Measurements from ENCODE around the gene OSGEP.

Gene OSGEP

GRCh38 chr14:20435582-20436362 is 18.8 kb downstream of the OSGEP start, which contains the start of gene KLHL33:
Gene KLHL33 (minus strand): TSS chr14:20436166. CDS start chr14:20435811, 355 bp downstream.
- ChIA-PET CTCF (no interaction called here), POLR2A (interaction anchor here (0.9 to 3.8 kb wide), 2 partner anchors 20 to 26 kb away, joined by 4 to 12 read pairs; partner anchors contain the start of genes APEX1, OSGEP and PIP4P1)
- TF ChIP-seq TARDBP (IDR thresholded peaks at IDR 0.05) (no peak), FOXK2 (IDR thresholded peaks at IDR 0.05) (no peak), ARNT (IDR thresholded peaks at IDR 0.05) (no peak), SUZ12 (IDR thresholded peaks at IDR 0.05) (no peak), BHLHE40 (IDR thresholded peaks at IDR 0.05; ENCODE audit: borderline replicate concordance) (no peak), ELF4 (IDR thresholded peaks at IDR 0.05) (no peak), FOXM1 (IDR thresholded peaks at IDR 0.05; ENCODE audit: borderline replicate concordance) (no peak), SP1 (IDR thresholded peaks at IDR 0.05) (no peak), NFRKB (IDR thresholded peaks at IDR 0.05) (no peak), LEF1 (IDR thresholded peaks at IDR 0.05; ENCODE audit: borderline replicate concordance) (no peak), FOXA1 (IDR thresholded peaks at IDR 0.05) (no peak), ZNF384 (IDR thresholded peaks at IDR 0.05) (no peak), HDGF (IDR thresholded peaks at IDR 0.05; ENCODE audit: borderline replicate concordance) (no peak), L3MBTL2 (conservative IDR thresholded peaks at IDR 0.05) (no peak), CTBP1 (IDR thresholded peaks at IDR 0.05; ENCODE audit: borderline replicate concordance) (no peak), PKNOX1 (IDR thresholded peaks at IDR 0.05) (no peak)
- DNase-seq (ENCODE audit: extremely low spot score): no peak

GRCh38 chr14:20434701-20435581 is 19.7 kb downstream of the OSGEP start:
- TF ChIP-seq FOXM1 (IDR thresholded peaks at IDR 0.05; ENCODE audit: borderline replicate concordance) (no peak), CTBP1 (IDR thresholded peaks at IDR 0.05; ENCODE audit: borderline replicate concordance) (no peak), BHLHE40 (IDR thresholded peaks at IDR 0.05; ENCODE audit: borderline replicate concordance) (no peak), LEF1 (IDR thresholded peaks at IDR 0.05; ENCODE audit: borderline replicate concordance) (no peak), TARDBP (IDR thresholded peaks at IDR 0.05) (no peak), ZNF384 (IDR thresholded peaks at IDR 0.05) (no peak), HDGF (IDR thresholded peaks at IDR 0.05; ENCODE audit: borderline replicate concordance) (no peak), L3MBTL2 (conservative IDR thresholded peaks at IDR 0.05) (no peak), FOXK2 (IDR thresholded peaks at IDR 0.05) (no peak), SP1 (IDR thresholded peaks at IDR 0.05) (no peak), NFRKB (IDR thresholded peaks at IDR 0.05) (no peak), ARNT (IDR thresholded peaks at IDR 0.05) (no peak), SUZ12 (IDR thresholded peaks at IDR 0.05) (no peak), PKNOX1 (IDR thresholded peaks at IDR 0.05) (no peak), FOXA1 (IDR thresholded peaks at IDR 0.05) (no peak), ELF4 (IDR thresholded peaks at IDR 0.05) (no peak)
- CTCF ChIA-PET: no interaction called here
- POLR2A ChIA-PET: interaction anchor here (0.5 to 3.8 kb wide), 3 partner anchors 19 to 27 kb away, joined by 3 to 12 read pairs (median 4); partner anchors contain the start of genes APEX1, OSGEP and PIP4P1
- no peak for DNase-seq (ENCODE audit: extremely low spot score)

- TF ChIP-seq LEF1 (IDR thresholded peaks at IDR 0.05; ENCODE audit: borderline replicate concordance): no peak
- TF ChIP-seq FOXA1 (IDR thresholded peaks at IDR 0.05): no peak
- TF ChIP-seq SUZ12 (IDR thresholded peaks at IDR 0.05): no peak
- DNase-seq (ENCODE audit: extremely low spot score): no peak
- ChIA-PET POLR2A (interaction anchor here (0.8 to 1.4 kb wide), 4 partner anchors 14 to 32 kb away, joined by 3 to 6 read pairs (median 3); partner anchors contain the start of genes APEX1, OSGEP and PIP4P1), CTCF (no interaction called here)
Observed at GRCh38 chr14:20429801-20430669, 24.6 kb downstream of the OSGEP start.

GRCh38 chr14:20428802-20429201 is 25.8 kb downstream of the OSGEP start:
- ChIA-PET POLR2A (interaction anchor here (0.5 to 1.4 kb wide), 3 partner anchors 13 to 79 kb away, joined by 3 to 6 read pairs (median 3); partner anchors contain the start of genes APEX1 and OSGEP), CTCF (no interaction called here)
- TF ChIP-seq PKNOX1 (IDR thresholded peaks at IDR 0.05): no peak
- no peak for TF ChIP-seq SP1 (IDR thresholded peaks at IDR 0.05)
- no peak for TF ChIP-seq SUZ12 (IDR thresholded peaks at IDR 0.05)
- DNase-seq (ENCODE audit: extremely low spot score): no peak

- POLR2A ChIA-PET: no interaction called here
- no peak for TF ChIP-seq BHLHE40 (IDR thresholded peaks at IDR 0.05; ENCODE audit: borderline replicate concordance)
- TF ChIP-seq ZNF384 (IDR thresholded peaks at IDR 0.05): no peak
- CTCF ChIA-PET: no interaction called here
- DNase-seq (ENCODE audit: extremely low spot score): no peak
Observed at GRCh38 chr14:20428010-20428365, 26.6 kb downstream of the OSGEP start.
